ENCODE results near the gene GNB2.
"Not testable (repeated sequence)": the region's sequence is repeated elsewhere in the genome, so short reads cannot be mapped to it uniquely, and the experiment has no call there.

GNB2 gene

DNA sequence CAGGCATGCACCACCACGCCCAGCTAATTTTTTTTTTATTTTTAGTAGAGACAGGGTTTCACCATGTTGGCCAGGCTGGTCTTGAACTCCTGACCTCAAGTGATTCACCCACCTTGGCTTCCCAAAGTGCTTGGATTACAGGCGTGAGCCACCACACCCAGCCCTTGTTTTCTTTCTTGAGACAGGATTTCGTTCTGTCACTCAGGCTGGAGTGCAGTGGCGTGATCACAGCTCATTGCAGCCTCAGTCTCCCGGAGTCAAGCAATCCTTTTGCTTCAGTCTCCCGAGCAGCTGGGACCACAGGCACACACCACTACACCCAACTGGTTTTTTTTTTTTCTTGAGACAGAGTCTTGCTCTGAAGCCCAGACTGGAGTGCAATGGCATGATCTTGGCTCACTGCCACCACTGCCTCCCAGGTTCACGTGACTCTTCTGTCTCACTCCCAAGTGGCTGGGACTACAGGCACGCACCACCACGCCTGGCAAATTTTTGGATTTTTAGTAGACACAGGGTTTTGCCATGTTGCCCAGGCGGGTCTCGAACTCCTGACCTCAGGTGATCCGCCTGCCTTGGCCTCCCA, 11.3 kb upstream of the GNB2 start:
- FAIRE-seq; DNase-seq (ENCODE audit: low spot score): not testable (repeated sequence)

DNA sequence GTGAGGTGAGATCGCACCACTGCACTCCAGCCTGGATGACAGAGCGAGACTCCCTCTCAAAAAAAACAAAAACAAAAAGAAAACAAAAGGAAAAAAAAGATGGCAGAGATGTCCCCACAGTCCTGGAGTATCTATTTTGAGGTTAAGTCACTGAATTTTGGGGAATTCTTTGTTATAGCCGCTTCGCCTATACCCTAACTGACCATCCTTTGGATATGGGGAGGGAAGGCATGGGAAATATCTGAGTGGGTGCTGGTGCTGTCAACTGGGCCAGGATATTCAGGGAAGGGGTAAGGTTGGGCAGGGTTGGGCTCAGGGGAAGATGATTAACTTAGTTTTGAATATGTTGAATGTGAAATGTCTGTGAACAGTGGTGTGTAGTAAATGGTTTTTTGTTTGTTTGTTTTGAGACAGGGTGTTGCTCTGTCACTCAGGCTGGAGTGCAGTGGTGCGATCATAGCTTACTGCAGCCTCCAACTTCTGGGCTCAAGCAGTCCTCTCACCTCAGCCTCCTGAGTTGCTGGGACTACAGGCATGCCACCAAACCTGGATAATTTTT, 8.3 kb upstream of the GNB2 start:
- DNase-seq (ENCODE audit: low spot score), result no peak
- no peak for FAIRE-seq

DNA sequence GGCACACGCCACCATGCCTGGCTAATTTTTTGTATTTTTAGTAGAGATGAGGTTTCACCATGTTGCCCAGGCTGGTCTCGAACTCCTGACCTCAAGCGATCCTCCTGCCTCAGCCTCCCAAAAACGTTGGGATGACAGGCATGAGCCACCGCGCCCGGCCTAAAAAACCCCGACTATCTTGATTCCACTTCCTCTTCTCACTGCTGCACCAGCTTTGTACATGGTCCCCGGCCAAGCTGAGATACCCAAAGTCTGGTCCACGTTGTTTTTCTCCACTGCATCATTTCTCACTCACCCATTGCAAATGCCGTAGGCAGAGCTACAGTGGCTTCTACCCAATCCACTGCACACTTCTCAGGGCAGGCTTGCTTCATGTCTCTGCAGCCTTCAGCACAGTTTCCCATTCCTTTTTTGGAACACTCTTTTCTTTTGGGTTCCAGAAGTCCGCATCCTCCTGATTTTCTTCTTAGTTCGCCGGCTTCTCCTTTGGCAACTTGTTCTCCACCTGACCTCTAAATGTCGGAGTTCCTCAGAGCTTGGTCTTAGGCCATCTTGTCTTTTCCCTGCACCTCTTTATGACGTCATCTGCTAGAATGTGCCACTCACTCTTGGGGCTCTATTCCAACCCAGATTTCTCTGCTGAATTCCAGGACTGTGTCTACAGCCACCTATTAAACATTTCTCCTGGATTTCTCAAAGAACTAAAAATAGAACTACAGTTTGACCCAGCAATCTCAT, 6.0 kb upstream of the GNB2 start:
- DNase-seq (ENCODE audit: low spot score) (no peak), FAIRE-seq (no peak)

DNA sequence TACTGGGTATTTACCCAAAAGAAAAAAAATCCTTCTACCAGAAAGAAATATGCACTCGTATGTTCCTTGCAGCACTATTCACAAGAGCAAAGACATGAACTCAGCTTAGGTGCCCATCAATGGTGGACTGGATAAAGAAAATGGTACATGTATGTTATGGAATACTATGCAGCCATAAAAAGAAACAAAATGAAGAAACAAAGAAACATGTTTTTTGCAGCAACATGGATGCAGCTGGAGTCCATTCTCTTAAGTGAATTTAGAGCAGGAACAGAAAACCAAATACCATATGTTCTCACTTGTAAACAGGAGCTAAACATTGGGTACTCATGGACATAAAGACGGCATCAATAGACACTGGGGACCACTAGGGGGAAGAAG, 5.5 kb upstream of the GNB2 start:
- no peak for DNase-seq (ENCODE audit: low spot score)
- FAIRE-seq, result no peak

DNA sequence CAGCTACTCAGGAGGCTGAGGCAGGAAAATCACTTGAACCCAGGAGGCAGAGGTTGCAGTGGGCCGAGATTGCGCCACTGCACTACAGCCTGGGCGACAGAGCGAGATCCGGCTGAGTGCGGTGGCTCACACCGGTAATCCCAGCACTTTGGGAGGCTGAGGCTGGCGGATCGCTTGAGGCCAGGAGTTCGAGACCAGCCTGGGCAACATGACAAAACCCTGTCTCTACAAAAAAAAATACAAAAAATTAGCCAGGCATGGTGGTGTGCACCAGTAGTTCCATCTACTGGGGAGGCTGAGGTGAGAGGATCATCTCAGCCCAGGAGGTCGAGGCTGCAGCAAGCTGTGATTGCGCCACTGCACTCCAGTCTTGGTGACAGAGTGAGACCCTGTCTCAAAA, 4.4 kb upstream of the GNB2 start:
- FAIRE-seq, result not testable (repeated sequence)

DNA sequence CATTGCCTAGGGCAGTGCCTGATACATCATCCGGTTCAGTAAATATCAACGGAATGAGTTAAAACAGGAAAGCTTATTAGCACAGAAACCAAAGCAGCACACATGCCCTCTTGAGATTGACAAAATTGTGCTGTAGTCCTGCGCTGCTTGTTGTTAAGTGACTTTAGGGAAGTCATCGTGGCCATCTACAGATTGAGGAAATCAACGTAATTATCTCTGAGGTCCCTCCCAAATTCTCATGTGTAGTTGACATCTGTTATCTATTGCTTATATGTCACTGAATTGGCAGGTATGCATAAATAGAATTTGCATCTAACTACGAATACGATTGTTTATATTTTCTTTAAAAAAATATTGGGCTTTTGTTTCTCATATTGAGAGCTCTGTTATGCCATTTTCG, 3.5 kb upstream of the GNB2 start:
- no peak for DNase-seq (ENCODE audit: low spot score)
- FAIRE-seq, result no peak

More for the DNA sequence above, 4.4 kb upstream of the GNB2 start:
- not testable (repeated sequence) for DNase-seq (ENCODE audit: low spot score)

DNA sequence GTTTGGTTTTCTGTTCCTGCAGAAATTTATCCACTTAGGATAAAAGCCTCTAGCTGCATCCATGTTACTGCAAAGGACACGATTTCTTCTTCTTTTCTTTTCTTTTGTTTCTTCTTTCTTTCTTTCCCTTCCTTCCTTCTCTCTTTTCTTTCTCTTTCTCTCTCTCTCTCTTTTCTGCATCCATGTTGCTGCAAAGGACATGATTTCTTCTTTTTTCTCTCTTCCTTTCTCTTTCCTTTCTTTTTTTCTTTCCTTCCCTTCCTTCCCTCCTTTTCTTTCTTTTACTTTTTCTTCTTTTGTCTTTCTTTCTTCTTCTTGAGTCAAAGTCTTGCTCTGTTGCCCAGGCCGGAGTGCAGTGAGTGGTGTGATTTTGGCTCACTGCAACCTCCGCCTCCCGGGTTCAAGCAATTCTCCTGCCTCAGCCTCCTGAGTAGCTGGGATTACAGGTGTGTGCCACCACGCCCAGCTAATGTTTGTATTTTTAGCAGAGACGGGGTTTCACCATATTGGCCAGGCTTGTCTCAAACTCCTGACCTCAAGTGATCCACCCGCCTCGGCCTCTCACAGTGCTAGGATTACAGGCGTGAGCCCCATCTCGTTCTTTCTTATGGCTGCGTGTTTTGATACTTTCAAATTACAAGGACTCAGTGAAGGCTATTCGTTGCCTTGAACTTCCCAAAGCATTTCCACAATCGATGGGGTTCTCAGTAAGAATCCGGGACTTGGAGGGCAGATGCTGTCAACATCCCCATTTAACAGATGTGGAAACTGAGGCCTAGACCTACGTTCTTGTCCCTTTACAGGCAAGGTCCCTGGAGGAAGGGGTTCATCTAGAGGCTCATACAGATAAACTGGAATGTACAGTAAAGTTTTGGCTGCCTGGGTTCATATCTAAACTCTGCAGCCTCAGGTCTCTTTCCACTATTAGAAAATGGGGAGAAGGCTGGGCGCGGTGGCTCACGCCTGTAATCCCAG, 1.9 kb upstream of the GNB2 start:
- FAIRE-seq (no peak), DNase-seq (ENCODE audit: low spot score) (no peak)

DNA sequence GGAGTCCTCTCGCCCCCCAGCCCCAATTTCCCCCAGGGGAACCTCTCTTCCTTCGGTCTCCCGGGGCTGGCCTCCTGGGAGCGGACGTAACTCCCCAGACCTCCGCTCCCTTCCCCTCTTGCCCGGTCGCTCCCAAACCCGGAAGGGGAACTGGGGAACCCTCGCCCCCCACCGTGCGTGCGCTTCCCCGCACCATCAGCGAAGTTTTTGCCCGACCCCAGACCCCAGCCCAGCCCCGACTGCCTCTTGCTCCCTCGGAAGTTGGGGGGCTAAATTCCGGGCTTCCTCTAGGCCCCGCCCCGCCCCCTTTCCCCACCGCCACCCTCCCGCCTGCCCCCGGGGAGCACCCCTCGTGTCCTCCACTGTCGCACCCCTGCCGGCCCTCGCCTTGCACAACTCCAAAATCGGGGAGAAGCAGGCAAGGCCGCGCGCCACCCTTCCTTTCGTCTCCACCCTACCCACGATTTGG, 436 bp downstream of the GNB2 start:
- FAIRE-seq (no peak), DNase-seq (ENCODE audit: low spot score) (peak; percentile 11)

DNA sequence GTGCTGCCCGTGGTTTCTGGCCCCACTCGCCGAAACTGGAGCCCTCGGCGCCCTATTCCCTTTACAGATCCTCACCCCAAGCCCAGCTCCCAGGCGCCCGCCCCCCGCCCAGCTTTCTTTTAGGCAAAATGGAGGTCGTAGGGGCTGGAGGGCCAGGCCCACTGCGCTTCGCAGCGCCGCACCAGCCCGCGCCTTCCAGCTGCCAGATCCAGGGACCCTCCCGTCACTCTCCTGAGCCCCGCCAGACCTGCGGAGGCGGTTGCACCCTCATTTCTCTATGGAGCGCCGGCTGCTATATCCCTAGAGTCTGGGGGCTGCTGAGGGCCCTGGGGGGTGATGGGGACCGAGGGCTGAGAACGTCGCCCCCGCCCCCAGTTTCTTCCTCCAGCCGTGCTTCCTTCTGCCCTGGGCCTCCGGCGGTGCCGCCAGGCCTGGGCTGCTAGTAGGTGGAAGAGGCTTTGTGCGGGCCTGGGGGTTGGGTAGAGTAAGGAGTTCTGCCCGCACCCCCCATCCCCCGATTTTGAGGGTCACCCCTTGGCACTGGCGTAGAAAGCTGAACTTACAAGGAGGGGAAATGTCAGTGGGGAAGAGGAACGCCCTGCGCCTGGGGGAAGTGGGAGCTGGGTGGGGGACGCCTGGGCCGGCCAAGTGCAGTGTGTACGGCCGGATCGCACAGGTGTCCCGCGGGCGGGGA, 1.0 kb downstream of the GNB2 start:
- FAIRE-seq (no peak), DNase-seq (ENCODE audit: low spot score) (no peak)

DNA sequence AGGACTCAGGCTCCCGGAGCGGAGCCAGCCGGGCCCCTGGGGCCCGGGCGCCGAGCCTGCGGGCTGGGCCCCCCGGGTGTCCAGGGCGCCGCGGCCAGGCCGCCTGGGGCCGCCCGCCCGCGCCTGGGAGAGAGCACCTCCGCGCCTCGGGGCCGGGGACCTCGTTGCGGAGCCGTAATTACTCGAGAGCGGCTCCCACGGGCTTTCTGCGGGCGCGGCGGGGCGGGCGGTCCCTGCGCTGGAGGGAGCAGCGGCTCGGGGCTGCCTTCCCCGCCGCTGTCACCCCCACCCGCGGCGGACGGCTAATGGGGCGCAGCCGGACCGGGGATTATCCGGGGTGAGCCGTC, 1.5 kb downstream of the GNB2 start:
- no peak for FAIRE-seq

DNA sequence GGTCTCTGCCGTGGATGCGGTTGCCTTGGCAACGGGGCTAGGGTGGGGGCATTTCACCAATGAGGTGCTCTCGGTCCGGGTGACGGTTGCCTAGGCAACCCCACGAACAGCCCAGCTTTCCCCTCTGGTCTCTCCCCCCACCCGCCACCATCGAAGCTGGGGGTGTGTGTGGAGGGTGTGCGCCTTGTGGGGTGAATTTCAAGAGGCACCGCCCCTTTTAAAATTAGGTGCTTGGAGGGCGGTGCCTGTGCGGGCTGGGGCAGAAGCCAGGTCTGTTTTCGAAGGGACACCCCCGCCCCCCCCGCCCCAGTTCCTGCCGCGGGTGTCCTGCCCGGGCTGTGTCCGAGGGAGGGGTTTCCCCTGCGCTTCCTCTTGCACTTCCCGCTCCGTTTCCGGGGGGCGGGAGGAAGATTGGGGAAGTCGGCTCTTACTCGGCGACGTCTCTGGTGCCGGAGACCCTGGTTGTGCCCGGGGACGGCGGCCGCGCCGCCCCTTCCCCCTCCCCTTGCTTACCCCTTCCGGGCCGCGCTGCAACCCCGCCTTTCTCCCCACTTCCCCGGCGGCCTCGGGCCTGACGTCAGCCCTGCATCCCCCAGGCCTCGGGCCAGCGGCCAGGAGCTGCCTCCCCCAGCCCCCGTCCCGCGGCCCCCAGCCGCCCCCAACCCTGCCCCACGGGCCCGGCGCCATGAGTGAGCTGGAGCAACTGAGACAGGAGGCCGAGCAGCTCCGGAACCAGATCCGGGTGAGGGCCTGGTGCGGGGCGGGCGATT, 2.2 kb downstream of the GNB2 start:
- no peak for FAIRE-seq
- peak; percentile 47 for DNase-seq (ENCODE audit: low spot score)

More for the DNA sequence above, 1.5 kb downstream of the GNB2 start:
- no peak for DNase-seq (ENCODE audit: low spot score)

DNA sequence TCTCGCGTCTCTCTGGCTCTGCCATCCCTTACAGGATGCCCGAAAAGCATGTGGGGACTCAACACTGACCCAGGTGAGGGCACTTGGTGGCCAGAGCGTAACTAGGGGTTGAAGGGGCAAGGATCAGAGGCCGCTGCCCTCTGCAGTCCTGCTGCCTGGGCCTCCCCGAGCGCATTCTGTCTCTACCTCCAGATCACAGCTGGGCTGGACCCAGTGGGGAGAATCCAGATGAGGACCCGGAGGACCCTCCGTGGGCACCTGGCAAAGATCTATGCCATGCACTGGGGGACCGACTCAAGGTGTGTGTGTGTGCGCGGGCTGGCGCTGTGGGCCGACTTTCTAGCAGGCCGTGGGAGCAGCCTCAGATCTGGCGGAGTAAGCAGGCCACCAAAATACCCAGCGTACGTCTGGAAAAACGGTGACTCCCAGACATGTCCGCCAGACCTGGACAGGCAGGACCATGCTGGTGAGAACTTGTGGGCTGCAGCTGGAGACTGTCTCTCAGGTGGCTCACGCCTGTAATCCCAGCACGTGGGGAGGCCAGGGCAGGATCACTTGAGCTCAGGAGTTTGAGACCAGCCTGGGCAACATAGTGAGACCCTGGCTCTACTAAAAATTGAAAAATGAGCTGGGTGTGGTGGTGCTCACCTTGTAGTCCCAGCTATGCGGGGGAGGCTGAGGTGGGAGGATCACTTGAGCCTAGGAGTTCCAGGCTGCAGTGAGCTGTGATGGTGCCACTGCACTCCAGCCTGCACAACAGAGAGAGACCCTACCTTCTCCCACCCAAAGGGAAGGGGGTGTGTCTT, 3.2 kb downstream of the GNB2 start:
- FAIRE-seq (no peak), DNase-seq (ENCODE audit: low spot score) (no peak)

DNA sequence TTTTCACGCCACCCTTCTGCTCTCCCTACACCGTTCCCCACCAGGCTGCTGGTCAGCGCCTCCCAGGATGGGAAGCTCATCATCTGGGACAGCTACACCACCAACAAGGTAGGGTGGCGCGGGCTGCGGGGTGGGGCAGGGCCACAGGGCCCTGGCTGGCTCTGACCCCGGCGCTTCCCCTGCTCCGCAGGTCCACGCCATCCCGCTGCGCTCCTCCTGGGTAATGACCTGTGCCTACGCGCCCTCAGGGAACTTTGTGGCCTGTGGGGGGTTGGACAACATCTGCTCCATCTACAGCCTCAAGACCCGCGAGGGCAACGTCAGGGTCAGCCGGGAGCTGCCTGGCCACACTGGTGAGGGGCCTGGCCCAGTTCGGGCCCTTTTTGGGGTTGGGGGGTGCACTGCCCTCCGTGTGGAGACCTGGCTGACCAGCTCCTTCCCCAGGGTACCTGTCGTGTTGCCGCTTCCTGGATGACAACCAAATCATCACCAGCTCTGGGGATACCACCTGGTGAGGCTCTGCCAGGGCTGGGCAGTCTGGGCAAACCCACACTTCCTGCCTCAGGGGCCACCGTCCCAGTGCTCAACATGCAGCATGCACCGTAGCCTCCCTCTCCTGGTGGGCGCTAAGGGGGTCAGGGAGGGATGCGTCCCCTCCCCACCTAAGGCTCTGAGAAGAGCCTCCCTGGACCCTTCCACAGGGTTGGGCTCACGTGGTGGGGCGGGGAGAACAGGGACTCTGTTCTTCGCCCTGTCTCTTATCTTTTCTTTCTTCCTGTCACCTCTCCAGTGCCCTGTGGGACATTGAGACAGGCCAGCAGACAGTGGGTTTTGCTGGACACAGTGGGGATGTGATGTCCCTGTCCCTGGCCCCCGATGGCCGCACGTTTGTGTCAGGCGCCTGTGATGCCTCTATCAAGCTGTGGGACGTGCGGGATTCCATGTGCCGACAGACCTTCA, 4.0 kb downstream of the GNB2 start:
- DNase-seq (ENCODE audit: low spot score) (no peak), FAIRE-seq (no peak)

DNA sequence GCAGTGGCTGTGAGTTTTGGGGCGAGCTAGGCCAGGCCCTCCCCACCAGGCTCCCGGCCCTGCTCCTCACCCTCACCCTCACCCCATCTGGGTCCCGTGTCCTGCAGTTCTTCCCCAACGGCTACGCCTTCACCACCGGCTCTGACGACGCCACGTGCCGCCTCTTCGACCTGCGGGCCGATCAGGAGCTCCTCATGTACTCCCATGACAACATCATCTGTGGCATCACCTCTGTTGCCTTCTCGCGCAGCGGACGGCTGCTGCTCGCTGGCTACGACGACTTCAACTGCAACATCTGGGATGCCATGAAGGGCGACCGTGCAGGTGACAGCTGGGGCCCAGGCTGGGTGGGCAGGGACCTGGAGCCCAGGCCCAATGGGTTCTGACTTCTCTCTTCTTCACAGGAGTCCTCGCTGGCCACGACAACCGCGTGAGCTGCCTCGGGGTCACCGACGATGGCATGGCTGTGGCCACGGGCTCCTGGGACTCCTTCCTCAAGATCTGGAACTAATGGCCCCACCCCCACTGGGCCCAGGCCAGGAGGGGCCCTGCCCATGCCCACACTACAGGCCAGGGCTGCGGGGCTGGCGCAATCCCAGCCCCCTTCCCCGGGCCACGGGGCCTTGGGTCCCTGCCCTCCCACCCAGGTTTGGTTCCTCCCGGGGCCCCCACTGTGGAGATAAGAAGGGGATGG, 4.9 kb downstream of the GNB2 start:
- no peak for DNase-seq (ENCODE audit: low spot score)
- FAIRE-seq, result no peak

DNA sequence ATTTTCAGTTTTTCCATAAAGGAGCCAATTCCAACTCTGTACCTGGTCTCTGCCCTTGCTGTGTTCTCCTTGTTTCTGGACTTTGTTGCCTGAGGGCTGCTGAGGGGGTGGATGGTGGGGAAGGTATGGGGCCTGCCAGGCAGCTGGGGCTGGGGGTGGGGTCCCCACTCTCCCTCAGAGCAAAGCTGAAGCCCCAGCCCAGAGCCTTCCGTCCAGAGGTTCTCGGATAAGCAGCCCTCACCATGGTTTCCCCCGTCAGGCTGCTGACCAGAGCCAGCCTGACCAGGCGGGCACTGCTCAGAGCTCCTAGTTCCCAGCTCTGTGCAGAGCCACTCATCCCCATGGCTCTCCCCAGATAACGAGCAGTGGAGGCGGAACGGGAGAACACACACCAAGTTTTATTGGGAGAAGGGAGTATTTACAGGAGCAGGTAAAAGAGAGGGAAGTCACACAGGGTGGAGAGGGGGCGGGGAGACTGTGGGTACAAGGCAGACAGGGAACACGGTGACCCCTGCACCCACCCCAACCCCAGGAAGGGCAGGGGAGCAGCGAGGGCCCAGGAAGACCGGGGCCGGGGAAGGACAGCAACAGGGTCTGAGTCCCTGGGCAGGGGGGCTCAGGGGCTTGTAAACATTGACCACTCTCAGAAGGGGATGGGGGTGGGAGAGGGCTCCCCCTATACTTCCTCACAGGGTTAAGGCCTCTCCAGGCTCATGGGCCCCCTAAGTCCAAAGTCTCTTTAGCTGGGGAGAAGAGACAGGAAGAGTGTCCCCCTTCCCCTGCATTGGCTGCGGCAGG, 5.8 kb downstream of the GNB2 start:
- FAIRE-seq (no peak), DNase-seq (ENCODE audit: low spot score) (no peak)

DNA sequence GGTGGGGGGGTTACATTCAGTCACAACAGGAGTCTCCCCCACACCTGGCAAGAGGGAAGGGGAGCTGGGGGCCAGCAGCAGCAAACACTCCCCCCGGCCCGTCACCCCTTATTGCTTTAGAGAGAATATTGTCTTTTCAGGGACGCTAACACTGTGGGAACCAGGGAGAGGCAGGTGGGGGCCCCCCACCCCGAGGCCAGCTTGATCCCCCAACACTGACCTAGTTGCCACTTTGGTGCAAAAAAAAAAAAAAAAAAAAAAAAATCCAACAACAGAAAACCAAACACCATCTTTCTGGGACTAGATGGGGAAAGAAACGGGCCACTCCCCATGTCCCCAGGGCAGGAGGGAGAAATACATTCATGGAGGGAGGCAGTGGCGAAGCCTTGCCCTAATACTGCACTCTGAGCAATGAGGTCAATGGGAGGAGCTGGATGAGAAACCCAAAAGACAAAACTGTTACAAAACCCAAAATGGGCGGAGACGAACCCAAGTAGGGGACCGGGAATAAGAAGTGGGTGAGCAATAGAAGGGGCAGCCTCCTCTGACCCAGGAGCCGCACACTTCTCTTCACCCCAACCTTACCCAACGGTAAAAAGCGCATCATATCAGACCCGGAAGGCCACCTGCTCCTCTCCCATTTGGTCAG, 6.5 kb downstream of the GNB2 start:
- FAIRE-seq, result no peak

More for the DNA sequence above, 6.5 kb downstream of the GNB2 start:
- no peak for DNase-seq (ENCODE audit: low spot score)

All from RCC 7860 (cell line).